Thoracic aorta (tissue), 2 donors: ENCODE results near the gene LIAS. TPM values are rescaled to one million over a fixed set of nuclear protein-coding genes. Genes with fewer than 3 reads are reported as not detected.
"Not testable (repeated sequence)": the region's sequence is repeated elsewhere in the genome, so short reads cannot be mapped to it uniquely, and the experiment has no call there.

Source experiments
- ATAC-seq: fragments of 150-250 bp; one replicate; pipeline ENCODE4 v1.8.0; 2017; ENCODE audit warnings: low read depth; ENCODE audit not compliant: insufficient number of reproducible peaks, low FRiP score
- DNase-seq: peaks from one replicate; pipeline ENCODE4 v3.0.0-alpha.2; 2020; ENCODE audit warnings: low spot score
- H3K27ac ChIP-seq, 2 donors: fragments of 200-600 bp; sonication (generic); 1 replicate in 1 of 2; 2 replicates in 1 of 2; pipeline ENCODE4 v1.5.1; 2016; ENCODE audit warnings: mild to moderate bottlenecking in 2 of 2, moderate library complexity in 2 of 2
- H3K27me3 ChIP-seq: fragments of 200-600 bp; sonication (generic); replicated peaks from 2 replicates; pipeline ENCODE4 v1.6.0; 2016; ENCODE audit warnings: mild to moderate bottlenecking; ENCODE audit not compliant: insufficient read depth
- H3K36me3 ChIP-seq: fragments of 200-600 bp; sonication (generic); one replicate; pipeline ENCODE4 v1.5.1; 2016
- H3K4me1 ChIP-seq, 2 donors: fragments of 200-600 bp; sonication (generic); 1 replicate in 1 of 2; 2 replicates in 1 of 2; pipeline versions ENCODE4 v1.5.1 to v1.6.0; 2016; ENCODE audit warnings: low read depth in 2 of 2, mild to moderate bottlenecking in 1 of 2; ENCODE audit not compliant: control insufficient read depth in 1 of 2
- H3K4me3 ChIP-seq: fragments of 200-600 bp; sonication (generic); 2 replicates; pipeline ENCODE4 v1.5.1; 2016; ENCODE audit warnings: mild to moderate bottlenecking
- H3K9me3 ChIP-seq: fragments of 200-600 bp; sonication (generic); 2 replicates; pipeline ENCODE4 v1.5.1; 2016
- total RNA-seq, 2 donors: library from RNA; depleted of rRNA; stranded (reverse); fragments of >200 nt; gene quantifications; one replicate each; pipeline versions ENCODE4 v1.1.0 to v1.2.3, GENCODE V29; 2016
- TF ChIP-seq, protein P1 (sequence below): fragments of 200-600 bp; sonication (generic); IDR thresholded peaks from one replicate; pipeline ENCODE4 v1.5.1; 2019; ENCODE audit warnings: antibody characterized with exemption

Gene LIAS
- total RNA-seq: 1 to 10 TPM; 4.7 to 9.2 TPM

DNA sequence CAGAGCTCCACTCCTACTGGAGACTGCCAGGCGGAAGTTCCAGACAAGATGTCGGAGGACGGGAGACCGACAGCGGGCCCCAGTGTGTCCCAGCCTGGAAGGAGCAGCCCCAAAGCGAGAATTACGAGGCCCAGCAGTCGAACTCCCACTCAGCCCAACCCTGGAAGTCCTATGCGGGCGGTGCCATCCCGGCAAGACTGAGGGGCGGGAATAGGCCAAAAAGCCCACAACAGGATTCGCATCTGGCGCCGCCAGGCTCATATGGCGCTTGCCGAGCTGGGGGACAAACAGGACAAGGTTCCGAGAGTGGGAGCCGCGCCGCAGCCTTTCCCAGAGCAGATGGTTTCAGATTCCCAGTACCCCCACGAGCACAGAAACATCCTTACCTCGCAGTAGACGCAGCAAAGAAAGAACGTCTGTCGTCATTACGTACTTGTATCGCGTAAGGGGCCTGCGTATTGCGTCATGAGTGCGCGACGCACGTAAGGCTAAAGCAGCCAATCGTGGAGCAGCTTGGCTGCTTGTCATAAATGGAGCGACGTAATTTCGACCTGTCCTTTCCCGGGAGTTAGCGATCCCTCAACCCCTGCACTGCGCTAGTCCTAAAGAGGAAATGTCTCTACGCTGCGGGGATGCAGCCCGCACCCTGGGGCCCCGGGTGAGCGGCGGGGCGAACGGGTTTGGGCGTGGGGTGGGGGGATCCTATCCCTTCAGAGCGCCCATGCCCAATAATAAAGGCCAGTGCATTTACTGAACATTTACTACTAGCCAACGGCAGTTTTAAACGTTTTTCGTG is at the start of gene LIAS, which contains the start of gene RPL9:
Gene LIAS, plus strand, starts transcription at position 552 of the 796 bp plus-strand sequence. Its CDS starts 62 bp downstream, at position 614.
Gene RPL9, minus strand, starts transcription at position 418 of the 796 bp plus-strand sequence. CDS start 483 bp downstream, outside the sequence.
- TF ChIP-seq, protein P1, sequence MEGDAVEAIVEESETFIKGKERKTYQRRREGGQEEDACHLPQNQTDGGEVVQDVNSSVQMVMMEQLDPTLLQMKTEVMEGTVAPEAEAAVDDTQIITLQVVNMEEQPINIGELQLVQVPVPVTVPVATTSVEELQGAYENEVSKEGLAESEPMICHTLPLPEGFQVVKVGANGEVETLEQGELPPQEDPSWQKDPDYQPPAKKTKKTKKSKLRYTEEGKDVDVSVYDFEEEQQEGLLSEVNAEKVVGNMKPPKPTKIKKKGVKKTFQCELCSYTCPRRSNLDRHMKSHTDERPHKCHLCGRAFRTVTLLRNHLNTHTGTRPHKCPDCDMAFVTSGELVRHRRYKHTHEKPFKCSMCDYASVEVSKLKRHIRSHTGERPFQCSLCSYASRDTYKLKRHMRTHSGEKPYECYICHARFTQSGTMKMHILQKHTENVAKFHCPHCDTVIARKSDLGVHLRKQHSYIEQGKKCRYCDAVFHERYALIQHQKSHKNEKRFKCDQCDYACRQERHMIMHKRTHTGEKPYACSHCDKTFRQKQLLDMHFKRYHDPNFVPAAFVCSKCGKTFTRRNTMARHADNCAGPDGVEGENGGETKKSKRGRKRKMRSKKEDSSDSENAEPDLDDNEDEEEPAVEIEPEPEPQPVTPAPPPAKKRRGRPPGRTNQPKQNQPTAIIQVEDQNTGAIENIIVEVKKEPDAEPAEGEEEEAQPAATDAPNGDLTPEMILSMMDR: no peak
- ATAC-seq: peak; percentile 99
- H3K4me3 ChIP-seq: peak within 1 kb of the TSS; percentile 95

DNA sequence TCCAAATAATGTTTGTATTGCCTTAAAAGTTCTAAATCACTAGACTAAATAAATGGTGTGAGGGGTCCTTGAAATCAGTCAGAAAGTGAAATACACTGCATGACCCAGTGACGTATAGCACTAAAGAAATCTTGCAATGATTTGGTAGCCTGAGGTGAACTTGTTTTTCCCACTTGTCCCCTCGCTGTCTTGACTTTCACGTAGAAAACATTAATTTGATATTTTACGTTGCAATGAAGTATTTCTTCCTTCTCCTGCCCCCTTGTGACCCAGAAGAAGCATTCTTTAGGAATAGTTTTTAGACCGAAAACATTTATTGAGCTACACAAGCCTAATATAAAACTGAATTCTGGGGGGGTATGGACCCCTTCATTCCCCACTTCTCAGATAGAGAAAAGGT is 48.4 kb upstream of the LIAS start:
- Histone ChIP-seq H3K4me3 (no peak overlapping the region), H3K36me3 (no peaks in the 10 kb centered on the region), H3K27ac (no peak overlapping the region), H3K9me3 (no peaks in the 10 kb centered on the region), H3K4me1 (no peaks in the 10 kb centered on the region), H3K27me3 (no peaks in the 10 kb centered on the region)
- ATAC-seq (no peak), DNase-seq (no peak)
- TF ChIP-seq, protein P1: no peak

More for the DNA sequence above, at the start of gene LIAS, which contains the start of gene RPL9:
- H3K36me3 ChIP-seq: peaks cover 35% of the 10 kb centered on the region
- H3K27ac ChIP-seq: peak within 1 kb of the TSS; percentile 96 to 98
- H3K9me3 ChIP-seq: no peaks in the 10 kb centered on the region
- DNase-seq: peak; percentile 91
- H3K4me1 ChIP-seq: peaks cover 13 to 37% of the 10 kb centered on the region in 2 donors
- H3K27me3 ChIP-seq: no peaks in the 10 kb centered on the region

GRCh38 chr4:39411561-39411960 is 47.3 kb upstream of the LIAS start:
- not testable (repeated sequence) for H3K4me1 ChIP-seq, DNase-seq, H3K4me3 ChIP-seq, H3K27ac ChIP-seq, H3K36me3 ChIP-seq, ATAC-seq, H3K9me3 ChIP-seq, H3K27me3 ChIP-seq

GRCh38 chr4:39415678-39416283 is 43.1 kb upstream of the LIAS start:
- no peak for DNase-seq
- no peaks in the 10 kb centered on the region for H3K36me3 ChIP-seq
- H3K9me3 ChIP-seq: no peaks in the 10 kb centered on the region
- no peak for ATAC-seq
- no peaks in the 10 kb centered on the region for H3K27me3 ChIP-seq
- TF ChIP-seq, protein P1: no peak
- H3K27ac ChIP-seq: no peak overlapping the region
- H3K4me3 ChIP-seq: no peak overlapping the region
- H3K4me1 ChIP-seq: no peaks in the 10 kb centered on the region

DNA sequence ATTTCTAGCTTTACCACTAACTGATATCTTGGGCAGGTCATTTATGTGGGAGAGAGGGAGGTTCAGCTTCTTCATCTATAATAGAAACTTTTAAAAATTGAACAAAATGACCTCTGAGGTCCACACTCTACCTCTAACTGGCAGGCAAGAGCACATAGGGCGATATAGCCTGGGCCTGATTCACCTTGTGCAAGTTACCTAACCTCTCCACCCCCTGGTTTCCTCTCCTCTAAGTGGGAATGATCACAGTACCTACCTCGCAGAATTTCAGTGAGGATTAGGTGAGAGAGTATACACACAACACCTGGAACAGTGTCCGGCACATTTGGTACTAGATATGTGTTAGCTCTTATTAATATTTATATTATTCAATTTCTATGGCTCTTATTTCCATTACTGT is 36.6 kb upstream of the LIAS start:
- ATAC-seq: no peak
- Histone ChIP-seq H3K4me1 (no peaks in the 10 kb centered on the region), H3K4me3 (no peak overlapping the region)

DNA sequence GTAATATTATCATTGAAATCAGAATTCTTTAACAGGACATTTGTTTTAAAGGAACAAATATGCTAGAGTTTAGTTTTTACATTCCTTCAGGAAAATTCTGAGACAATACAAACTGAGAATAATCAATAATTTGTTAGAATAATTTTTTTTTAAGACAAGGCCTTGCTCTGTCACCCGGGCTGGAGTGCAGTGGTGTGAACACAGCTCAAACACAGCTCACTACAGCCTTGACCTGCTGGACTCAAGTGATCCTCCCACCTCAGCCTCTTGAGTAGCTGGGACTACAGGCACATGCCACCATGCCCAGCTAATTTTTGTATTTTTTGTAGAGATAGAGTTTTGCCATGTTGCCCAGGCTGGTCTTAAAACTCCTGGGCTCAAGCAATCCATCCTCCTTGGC is 33.6 kb upstream of the LIAS start:
- not testable (repeated sequence) for H3K36me3 ChIP-seq, DNase-seq, H3K4me1 ChIP-seq, ATAC-seq, H3K27me3 ChIP-seq, H3K27ac ChIP-seq, H3K4me3 ChIP-seq, H3K9me3 ChIP-seq

More for the DNA sequence above, 36.6 kb upstream of the LIAS start:
- Histone ChIP-seq H3K27me3 (no peaks in the 10 kb centered on the region), H3K27ac (no peak overlapping the region), H3K36me3 (no peaks in the 10 kb centered on the region), H3K9me3 (no peaks in the 10 kb centered on the region)
- TF ChIP-seq, protein P1: no peak
- no peak for DNase-seq
